ENCODE results near the gene ADAMTS6.

Gene ADAMTS6

GRCh38 chr5:65244031-65244430 lies 237.7 kb downstream of the ADAMTS6 start:
- no peak for DNase-seq (ENCODE audit: extremely low read depth, low read depth)
- no peak for TF ChIP-seq CTCF (IDR thresholded peaks at IDR 0.05; ENCODE audit: low read depth, low read length, missing control alignments)
- H3K4me3 ChIP-seq (replicated peaks; ENCODE audit: low read depth, low read length): no peak overlapping the region

- DNase-seq (ENCODE audit: extremely low read depth, low read depth): no peak
- no peak for TF ChIP-seq CTCF (IDR thresholded peaks at IDR 0.05; ENCODE audit: low read depth, low read length, missing control alignments)
- H3K4me3 ChIP-seq (replicated peaks; ENCODE audit: low read depth, low read length): no peak overlapping the region
These were observed 238.6 kb downstream of the ADAMTS6 start for GRCh38 chr5:65243161-65243560.

- H3K4me3 ChIP-seq (replicated peaks; ENCODE audit: low read depth, low read length): no peak overlapping the region
- no peak for DNase-seq (ENCODE audit: extremely low read depth, low read depth)
- no peak for TF ChIP-seq CTCF (IDR thresholded peaks at IDR 0.05; ENCODE audit: low read depth, low read length, missing control alignments)
These were observed 251.9 kb downstream of the ADAMTS6 start for GRCh38 chr5:65229841-65230240.

GRCh38 chr5:65213921-65214525 lies 267.7 kb downstream of the ADAMTS6 start:
- TF ChIP-seq CTCF (IDR thresholded peaks at IDR 0.05; ENCODE audit: low read depth, low read length, missing control alignments): peak; percentile 58
- no peak for DNase-seq (ENCODE audit: extremely low read depth, low read depth)
- no peak overlapping the region for H3K4me3 ChIP-seq (replicated peaks; ENCODE audit: low read depth, low read length)

GRCh38 chr5:65209341-65209740 lies 272.4 kb downstream of the ADAMTS6 start:
- H3K4me3 ChIP-seq (replicated peaks; ENCODE audit: low read depth, low read length): no peak overlapping the region
- no peak for TF ChIP-seq CTCF (IDR thresholded peaks at IDR 0.05; ENCODE audit: low read depth, low read length, missing control alignments)
- peak; percentile 69 for DNase-seq (ENCODE audit: extremely low read depth, low read depth)

- TF ChIP-seq CTCF (IDR thresholded peaks at IDR 0.05; ENCODE audit: low read depth, low read length, missing control alignments): no peak
- DNase-seq (ENCODE audit: extremely low read depth, low read depth): no peak
- H3K4me3 ChIP-seq (replicated peaks; ENCODE audit: low read depth, low read length): no peak overlapping the region
These were observed 276.8 kb downstream of the ADAMTS6 start for GRCh38 chr5:65204966-65205365.

- DNase-seq (ENCODE audit: extremely low read depth, low read depth): no peak
- H3K4me3 ChIP-seq (replicated peaks; ENCODE audit: low read depth, low read length): no peak overlapping the region
- no peak for TF ChIP-seq CTCF (IDR thresholded peaks at IDR 0.05; ENCODE audit: low read depth, low read length, missing control alignments)
These were observed 278.0 kb downstream of the ADAMTS6 start for GRCh38 chr5:65203746-65204145.
